ENCODE data around the gene UCK1. TPM values are rescaled to one million over a fixed set of nuclear protein-coding genes. Genes with fewer than 3 reads are reported as not detected.

The UCK1 gene
- total and polyA plus RNA-seq, 8 donors, result 24.2 to 33.9 (median 29.0) TPM

DNA sequence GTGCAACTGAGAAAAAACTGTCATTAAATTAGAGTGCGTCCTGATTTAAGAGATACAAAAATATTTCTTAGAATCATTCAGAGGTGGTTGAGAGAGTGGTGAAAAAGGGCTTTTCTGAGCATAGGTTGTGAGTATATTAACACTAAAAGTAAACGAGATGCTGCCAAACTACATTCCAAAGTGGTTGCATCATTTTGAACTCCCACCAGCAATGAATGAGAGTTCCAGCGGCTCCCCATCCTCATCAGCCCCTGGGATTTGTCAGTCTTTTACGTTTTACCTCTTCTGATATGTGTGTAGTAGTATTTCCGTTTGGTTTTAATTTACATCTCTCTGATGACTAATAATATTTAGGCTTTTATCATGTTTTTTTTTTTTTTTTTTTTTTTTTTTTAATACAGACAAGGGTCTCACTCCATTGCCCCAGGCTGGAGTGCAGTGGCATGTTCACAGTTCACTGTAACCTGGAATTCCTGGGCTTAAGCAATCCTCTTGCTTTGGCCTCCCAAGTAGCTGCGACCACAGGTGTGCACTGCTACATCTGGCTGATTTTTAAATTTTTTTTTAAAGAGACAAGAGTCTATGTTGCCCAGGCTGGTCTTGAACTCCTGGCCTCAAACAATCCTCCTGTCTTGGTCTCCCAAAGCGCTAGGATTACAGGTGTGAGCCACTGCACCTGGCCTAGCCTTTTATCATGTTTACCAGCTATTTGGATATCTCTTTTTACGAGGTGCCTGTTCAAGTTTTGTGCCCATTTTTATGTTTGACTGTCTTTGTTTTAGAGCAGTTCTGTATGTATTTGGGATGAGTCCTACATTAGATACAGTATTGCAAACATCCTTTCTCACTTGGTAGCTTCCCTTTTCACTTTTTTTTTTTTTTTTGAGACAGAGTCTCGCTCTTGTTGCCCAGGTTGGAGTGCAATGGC, 31.2 kb upstream of the UCK1 start:
- peaks cover 0 to 13% of the 10 kb centered on the region in 2 donors for H3K9me3 ChIP-seq
- intact Hi-C loops (cut with DNase I), result no loop called here
- no peak overlapping the region for H3K27ac ChIP-seq
- no peaks in the 10 kb centered on the region for H3K27me3 ChIP-seq
- TF ChIP-seq, protein P1, sequence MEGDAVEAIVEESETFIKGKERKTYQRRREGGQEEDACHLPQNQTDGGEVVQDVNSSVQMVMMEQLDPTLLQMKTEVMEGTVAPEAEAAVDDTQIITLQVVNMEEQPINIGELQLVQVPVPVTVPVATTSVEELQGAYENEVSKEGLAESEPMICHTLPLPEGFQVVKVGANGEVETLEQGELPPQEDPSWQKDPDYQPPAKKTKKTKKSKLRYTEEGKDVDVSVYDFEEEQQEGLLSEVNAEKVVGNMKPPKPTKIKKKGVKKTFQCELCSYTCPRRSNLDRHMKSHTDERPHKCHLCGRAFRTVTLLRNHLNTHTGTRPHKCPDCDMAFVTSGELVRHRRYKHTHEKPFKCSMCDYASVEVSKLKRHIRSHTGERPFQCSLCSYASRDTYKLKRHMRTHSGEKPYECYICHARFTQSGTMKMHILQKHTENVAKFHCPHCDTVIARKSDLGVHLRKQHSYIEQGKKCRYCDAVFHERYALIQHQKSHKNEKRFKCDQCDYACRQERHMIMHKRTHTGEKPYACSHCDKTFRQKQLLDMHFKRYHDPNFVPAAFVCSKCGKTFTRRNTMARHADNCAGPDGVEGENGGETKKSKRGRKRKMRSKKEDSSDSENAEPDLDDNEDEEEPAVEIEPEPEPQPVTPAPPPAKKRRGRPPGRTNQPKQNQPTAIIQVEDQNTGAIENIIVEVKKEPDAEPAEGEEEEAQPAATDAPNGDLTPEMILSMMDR (IDR thresholded peaks at IDR 0.05), result no peak
- H3K4me3 ChIP-seq, result no peak overlapping the region
- peak; percentile 32 for ATAC-seq
- H3K36me3 ChIP-seq, result no peaks in the 10 kb centered on the region
- no peaks in the 10 kb centered on the region for H3K4me1 ChIP-seq
- DNase-seq, result peak in 2 of 4 donors; percentile 0 to 23

DNA sequence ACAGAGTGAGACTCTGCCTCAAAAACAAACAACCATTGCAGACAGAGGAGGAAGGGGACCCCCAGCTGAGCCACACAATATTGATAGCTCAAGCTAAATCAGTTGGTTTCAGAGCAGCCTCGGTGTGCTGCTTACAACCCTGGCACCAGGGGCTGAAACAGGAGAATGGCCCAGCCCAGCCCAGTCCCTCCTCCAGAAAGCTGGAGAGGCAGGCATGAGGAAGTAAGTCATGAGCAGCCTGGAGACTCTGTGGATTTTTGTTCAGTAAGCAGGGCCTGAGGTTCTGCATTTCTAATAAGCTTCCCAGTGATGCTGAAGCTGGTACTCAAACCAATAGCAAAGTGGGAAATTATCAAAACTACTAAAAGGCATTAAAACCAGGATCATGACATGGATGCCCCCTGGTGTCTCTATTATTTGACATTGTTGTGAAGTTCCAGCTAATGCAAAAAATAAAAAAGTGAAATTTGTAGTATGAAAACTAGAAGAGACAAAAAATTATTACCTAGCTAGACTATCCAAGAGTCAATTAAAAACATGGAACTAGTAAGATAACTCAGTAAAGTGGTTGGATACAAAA, 28.4 kb upstream of the UCK1 start:
- Histone ChIP-seq H3K36me3 (no peaks in the 10 kb centered on the region), H3K4me1 (no peaks in the 10 kb centered on the region), H3K27me3 (peaks cover 15 to 22% of the 10 kb centered on the region in 2 donors), H3K4me3 (no peak overlapping the region), H3K9me3 (peaks cover 0 to 13% of the 10 kb centered on the region in 2 donors), H3K27ac (no peak overlapping the region)
- intact Hi-C loops (cut with DNase I), result no loop called here
- ATAC-seq (peak; percentile 75), DNase-seq (no peak)
- TF ChIP-seq, protein P1 (IDR thresholded peaks at IDR 0.05), result no peak

DNA sequence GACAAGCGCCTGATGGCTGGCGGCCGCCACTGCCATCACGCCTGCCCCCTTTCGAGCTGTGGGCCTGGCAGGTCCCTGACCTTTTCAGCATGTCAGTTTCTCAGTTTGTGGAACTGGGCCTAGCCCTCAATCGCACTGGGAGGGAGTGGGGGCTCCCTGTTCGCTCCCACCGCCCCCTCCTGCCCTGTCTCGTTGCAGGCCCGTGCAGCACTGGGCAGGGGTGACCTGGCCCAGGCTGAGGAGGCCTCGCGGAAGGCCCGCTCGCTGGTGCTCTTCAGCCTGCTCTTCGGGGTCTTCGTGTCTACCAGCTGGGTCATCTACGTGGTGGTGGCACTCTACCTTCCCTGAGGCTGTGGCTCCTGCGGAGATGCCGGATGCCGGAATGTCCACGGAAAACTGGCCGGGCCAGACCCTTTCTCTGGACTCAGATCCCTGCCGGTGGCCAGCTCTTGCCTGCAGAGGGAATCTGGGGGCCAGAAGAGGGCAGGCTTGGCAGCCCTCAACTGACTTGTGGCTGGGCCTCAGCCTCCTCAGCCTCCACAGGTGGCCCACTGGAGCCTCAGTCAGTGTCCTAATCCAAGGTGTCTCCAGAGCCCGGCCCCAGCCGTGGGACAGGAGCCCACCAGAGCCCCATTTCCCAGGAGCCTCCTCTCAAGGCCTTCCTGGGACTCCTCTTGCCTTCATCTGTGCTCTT, 26.9 kb upstream of the UCK1 start:
- TF ChIP-seq, protein P1 (IDR thresholded peaks at IDR 0.05), result no peak
- Histone ChIP-seq H3K27ac (no peak overlapping the region), H3K9me3 (peaks cover 0 to 10% of the 10 kb centered on the region in 2 donors), H3K4me1 (no peaks in the 10 kb centered on the region), H3K4me3 (no peak overlapping the region), H3K27me3 (peaks cover 26 to 37% of the 10 kb centered on the region in 2 donors), H3K36me3 (no peaks in the 10 kb centered on the region)
- DNase-seq, result no peak
- ATAC-seq, result no peak
- intact Hi-C loops (cut with DNase I), result no loop called here

DNA sequence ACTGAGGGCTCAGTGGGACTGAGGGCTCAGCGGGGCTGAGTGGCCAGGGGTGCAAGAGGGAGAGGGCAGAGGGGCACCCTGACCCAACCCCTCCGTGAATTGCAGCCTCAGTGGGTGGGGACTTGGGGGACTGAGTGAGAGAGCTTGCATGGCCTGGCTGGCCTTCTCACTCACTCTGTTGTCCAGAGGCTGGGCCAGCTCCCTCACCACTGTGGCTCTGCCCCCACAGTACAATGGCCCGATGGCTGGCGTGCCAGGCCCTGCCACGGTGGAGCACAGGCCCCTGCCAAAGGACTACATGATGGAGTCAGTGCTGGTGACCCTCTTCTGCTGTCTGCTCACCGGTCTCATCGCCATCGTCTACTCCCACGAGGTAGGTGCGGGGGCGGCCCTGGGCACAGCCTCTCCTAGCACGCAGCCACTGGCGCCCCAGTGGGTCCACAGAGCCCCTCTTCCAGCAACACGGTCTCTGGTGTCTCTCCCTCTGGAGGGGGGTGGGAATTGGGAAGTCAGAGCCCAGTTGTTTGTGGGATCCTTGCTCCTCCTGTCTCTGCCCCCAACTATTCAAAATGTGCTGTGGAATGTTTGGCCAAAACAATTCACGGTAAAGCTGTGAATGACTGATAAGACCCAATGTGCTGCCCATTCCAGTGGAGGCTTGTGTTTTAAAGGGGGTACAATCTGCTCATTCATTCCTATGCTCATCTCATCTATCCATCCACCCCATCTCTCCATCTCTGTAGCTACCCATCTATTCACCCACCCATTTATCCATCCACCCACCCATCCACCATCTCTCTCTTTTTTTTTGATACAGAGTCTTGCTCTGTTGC, 25.0 kb upstream of the UCK1 start:
- TF ChIP-seq, protein P1 (IDR thresholded peaks at IDR 0.05), result no peak
- Histone ChIP-seq H3K4me3 (no peak overlapping the region), H3K4me1 (no peaks in the 10 kb centered on the region), H3K27me3 (peaks cover 26 to 47% of the 10 kb centered on the region in 2 donors), H3K36me3 (no peaks in the 10 kb centered on the region), H3K27ac (no peak overlapping the region), H3K9me3 (no peaks in the 10 kb centered on the region)
- intact Hi-C loops (cut with DNase I), result no loop called here
- ATAC-seq (no peak), DNase-seq (no peak)
